ENCODE results near the gene JAK3. TPM values are rescaled to one million over a fixed set of nuclear protein-coding genes. Genes with fewer than 3 reads are reported as not detected.
"Not testable (repeated sequence)": the region's sequence is repeated elsewhere in the genome, so short reads cannot be mapped to it uniquely, and the experiment has no call there.

JAK3 gene
- total and polyA plus RNA-seq, 7 experiments from 2014 or later = 125 to 296 (median 169) TPM

DNA sequence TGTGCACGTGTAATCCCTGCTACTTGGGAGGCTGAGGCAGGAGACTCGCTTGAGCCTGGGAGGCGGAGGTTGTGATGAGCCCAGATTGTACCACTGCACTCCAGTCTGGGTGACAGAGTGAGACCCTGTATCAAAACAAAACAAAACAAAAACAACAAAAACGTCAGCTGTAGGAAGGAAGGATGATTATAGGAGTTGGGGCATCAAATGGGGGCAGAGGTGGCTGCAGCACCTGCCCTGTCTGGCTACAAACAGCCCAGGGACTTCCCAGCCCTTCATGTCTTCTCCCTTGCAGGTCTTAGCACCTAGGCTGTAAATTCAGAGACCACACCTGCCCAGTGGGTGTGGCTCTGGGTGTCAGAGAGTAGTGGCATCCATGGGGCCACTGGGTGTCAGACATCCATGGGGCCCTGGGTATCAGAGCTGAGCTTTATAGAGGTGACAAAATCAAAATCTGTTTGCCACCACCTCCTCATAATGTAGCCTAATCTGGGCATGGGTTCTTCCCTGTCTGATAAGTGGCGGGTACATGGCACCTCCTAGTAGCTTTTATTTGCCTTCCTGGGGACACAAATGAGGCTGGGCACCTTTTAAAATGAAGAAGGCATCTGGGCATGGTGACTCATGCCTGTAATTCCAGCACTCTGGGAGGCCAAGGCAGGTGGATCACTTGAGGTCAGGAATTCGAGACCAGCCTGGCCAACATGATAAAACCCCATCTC, 57.6 kb downstream of the JAK3 start:
- Mint-ChIP-seq H3K36me3 (peaks cover 3 to 16% (median 10%) of the 10 kb centered on the region in 5 donors), H3K9me3 (peaks cover 0 to 2% (median 0%) of the 10 kb centered on the region in 11 donors), H3K27me3 (peaks cover 0 to 16% (median 0%) of the 10 kb centered on the region in 5 donors), H3K4me3 (peak overlapping the region in 1 of 10 donors; percentile 14), H3K4me1 (peaks cover 16 to 58% (median 43%) of the 10 kb centered on the region in 7 donors), H3K27ac (peak overlapping the region; percentile 29 to 87 (median 80))
- Histone ChIP-seq H3K36me3 (ENCODE audit: control insufficient read depth in 2 of 3, insufficient read depth in 3 of 3, low read length in 3 of 3) (peaks cover 0 to 30% (median 0%) of the 10 kb centered on the region in 3 experiments), H3K27ac (ENCODE audit: low read depth, low read length) (no peak overlapping the region), H3K9me3 (ENCODE audit: control insufficient read depth in 2 of 3, low read length in 3 of 3) (no peaks in the 10 kb centered on the region), H3K4me3 (ENCODE audit: low read length) (no peak overlapping the region), H3K4me1 (ENCODE audit: control insufficient read depth in 2 of 2, insufficient read depth in 2 of 2, low read length in 2 of 2) (peaks cover 11 to 39% of the 10 kb centered on the region in 2 donors), H3K27me3 (ENCODE audit: control insufficient read depth in 2 of 2, insufficient read depth in 2 of 2, low read length in 2 of 2) (no peaks in the 10 kb centered on the region)
- DNase-seq = peak in 1 of 9 donors; percentile 19
- intact Hi-C loops (cut with micrococcal nuclease) = loop anchor here in 1 of 2 donors (10.0 kb wide), 1 partner anchor 145 kb away; the partner anchor contains the start of gene CCDC124
- POLR2A ChIA-PET = interaction anchor here (1.1 to 2.3 kb wide), 3 partner anchors 12 to 60 kb away, joined by 3 to 7 read pairs (median 3); no protein-coding TSS in a partner anchor
- ATAC-seq = peak; percentile 77
- CTCF ChIA-PET = interaction anchor here (1.0 to 1.4 kb wide), 2 partner anchors 58 to 65 kb away, joined by 3 to 4 read pairs; partner anchors contain the start of gene JAK3

DNA sequence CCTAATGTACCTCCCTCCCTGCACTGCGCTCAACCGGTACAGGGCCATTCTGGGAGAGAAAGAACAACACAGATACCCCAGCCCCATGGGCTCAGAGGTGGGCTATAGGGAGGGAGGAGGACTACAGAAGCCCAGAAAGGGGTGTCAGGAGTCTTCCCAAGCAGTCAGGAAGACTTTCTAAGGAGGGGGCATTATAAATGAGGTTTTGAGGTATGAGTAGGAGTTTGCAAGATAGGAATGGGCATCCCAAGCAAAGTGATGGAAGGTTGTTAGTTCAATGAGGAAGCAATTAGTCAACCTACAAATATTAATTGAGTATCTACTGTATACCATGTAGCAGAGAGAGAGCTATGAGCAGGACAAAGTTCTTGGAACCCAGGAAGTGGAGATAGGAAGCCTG, 59.1 kb downstream of the JAK3 start:
- ATAC-seq = no peak
- H3K9me3 Mint-ChIP-seq = peaks cover 0 to 2% (median 0%) of the 10 kb centered on the region in 11 donors
- H3K9me3 ChIP-seq (ENCODE audit: control insufficient read depth in 2 of 3, low read length in 3 of 3) = no peaks in the 10 kb centered on the region
- H3K27ac Mint-ChIP-seq = peak overlapping the region in 8 of 9 donors; percentile 36 to 87 (median 77)
- peaks cover 0 to 3% (median 0%) of the 10 kb centered on the region in 5 donors for H3K27me3 Mint-ChIP-seq
- H3K4me1 Mint-ChIP-seq = peaks cover 24 to 51% (median 39%) of the 10 kb centered on the region in 7 donors
- peaks cover 5 to 29% of the 10 kb centered on the region in 2 donors for H3K4me1 ChIP-seq (ENCODE audit: control insufficient read depth in 2 of 2, insufficient read depth in 2 of 2, low read length in 2 of 2)
- POLR2A ChIA-PET = interaction anchor here (0.9 to 1.0 kb wide), 2 partner anchors 59 to 60 kb away, joined by 3 read pairs; partner anchors contain the start of gene JAK3
- H3K27me3 ChIP-seq (ENCODE audit: control insufficient read depth in 2 of 2, insufficient read depth in 2 of 2, low read length in 2 of 2) = no peaks in the 10 kb centered on the region
- CTCF ChIA-PET = interaction anchor here (1.0 kb wide), 1 partner anchor 71 kb away, joined by 3 read pairs; the partner anchor contains the start of gene RPL18A
- H3K36me3 Mint-ChIP-seq = peaks cover 3 to 25% (median 16%) of the 10 kb centered on the region in 5 donors
- intact Hi-C loops (cut with micrococcal nuclease) = no loop called here
- H3K36me3 ChIP-seq (ENCODE audit: control insufficient read depth in 2 of 3, insufficient read depth in 3 of 3, low read length in 3 of 3) = peaks cover 0 to 43% (median 0%) of the 10 kb centered on the region in 3 experiments
- no peak overlapping the region for H3K4me3 Mint-ChIP-seq
- no peak overlapping the region for H3K27ac ChIP-seq (ENCODE audit: low read depth, low read length)
- DNase-seq = no peak
- H3K4me3 ChIP-seq (ENCODE audit: low read length) = no peak overlapping the region

DNA sequence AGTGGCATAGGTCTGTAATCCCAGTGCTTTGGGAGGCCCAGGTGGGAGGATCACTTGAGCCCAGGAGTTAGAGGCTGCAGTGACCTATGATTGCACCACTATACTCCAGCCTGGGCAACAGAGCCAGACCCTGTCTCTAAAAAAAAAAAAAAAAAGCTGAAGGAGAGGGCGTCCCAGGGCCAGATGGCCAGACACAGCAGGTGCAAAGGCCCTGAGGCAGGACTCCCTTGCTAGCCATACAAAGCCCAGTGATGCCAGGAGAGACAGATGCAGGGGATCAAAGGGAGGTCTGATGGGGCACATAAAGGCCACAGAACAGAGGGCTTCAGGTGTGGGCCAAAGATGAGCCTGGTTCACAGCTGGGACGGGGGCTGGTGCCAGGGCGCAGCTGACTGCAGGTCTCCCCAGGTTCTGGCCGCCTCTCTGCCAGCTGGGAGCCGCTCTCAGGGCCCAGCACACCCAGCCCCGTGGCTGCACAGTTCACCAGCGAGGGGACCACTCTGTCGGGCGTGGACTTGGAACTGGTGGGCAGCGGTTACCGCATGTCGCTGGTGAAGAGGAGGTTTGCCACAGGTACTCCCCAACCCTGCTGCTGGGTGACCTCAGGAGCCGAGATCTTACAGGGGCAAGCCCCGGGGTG, 60.4 kb downstream of the JAK3 start:
- ATAC-seq = no peak
- Histone ChIP-seq H3K27ac (ENCODE audit: low read depth, low read length) (no peak overlapping the region), H3K27me3 (ENCODE audit: control insufficient read depth in 2 of 2, insufficient read depth in 2 of 2, low read length in 2 of 2) (no peaks in the 10 kb centered on the region), H3K4me1 (ENCODE audit: control insufficient read depth in 2 of 2, insufficient read depth in 2 of 2, low read length in 2 of 2) (peaks cover 5 to 19% of the 10 kb centered on the region in 2 donors), H3K9me3 (ENCODE audit: control insufficient read depth in 2 of 3, low read length in 3 of 3) (no peaks in the 10 kb centered on the region), H3K36me3 (ENCODE audit: control insufficient read depth in 2 of 3, insufficient read depth in 3 of 3, low read length in 3 of 3) (peaks cover 0 to 53% (median 0%) of the 10 kb centered on the region in 3 experiments), H3K4me3 (ENCODE audit: low read length) (no peak overlapping the region)
- Mint-ChIP-seq H3K9me3 (peaks cover 0 to 2% (median 0%) of the 10 kb centered on the region in 11 donors), H3K4me1 (peaks cover 20 to 42% (median 35%) of the 10 kb centered on the region in 7 donors), H3K4me3 (no peak overlapping the region), H3K36me3 (peaks cover 5 to 32% (median 18%) of the 10 kb centered on the region in 5 donors), H3K27ac (peak overlapping the region in 2 of 9 donors; percentile 59 to 86), H3K27me3 (no peaks in the 10 kb centered on the region)
- intact Hi-C loops (cut with micrococcal nuclease) = no loop called here
- DNase-seq = no peak
- ChIA-PET POLR2A (interaction anchor here (0.5 to 0.6 kb wide), 2 partner anchors 62 to 133 kb away, joined by 3 to 4 read pairs; no protein-coding TSS in a partner anchor), CTCF (interaction anchor here (0.6 kb wide), 1 partner anchor 51 kb away, joined by 6 read pairs; no protein-coding TSS in a partner anchor)

DNA sequence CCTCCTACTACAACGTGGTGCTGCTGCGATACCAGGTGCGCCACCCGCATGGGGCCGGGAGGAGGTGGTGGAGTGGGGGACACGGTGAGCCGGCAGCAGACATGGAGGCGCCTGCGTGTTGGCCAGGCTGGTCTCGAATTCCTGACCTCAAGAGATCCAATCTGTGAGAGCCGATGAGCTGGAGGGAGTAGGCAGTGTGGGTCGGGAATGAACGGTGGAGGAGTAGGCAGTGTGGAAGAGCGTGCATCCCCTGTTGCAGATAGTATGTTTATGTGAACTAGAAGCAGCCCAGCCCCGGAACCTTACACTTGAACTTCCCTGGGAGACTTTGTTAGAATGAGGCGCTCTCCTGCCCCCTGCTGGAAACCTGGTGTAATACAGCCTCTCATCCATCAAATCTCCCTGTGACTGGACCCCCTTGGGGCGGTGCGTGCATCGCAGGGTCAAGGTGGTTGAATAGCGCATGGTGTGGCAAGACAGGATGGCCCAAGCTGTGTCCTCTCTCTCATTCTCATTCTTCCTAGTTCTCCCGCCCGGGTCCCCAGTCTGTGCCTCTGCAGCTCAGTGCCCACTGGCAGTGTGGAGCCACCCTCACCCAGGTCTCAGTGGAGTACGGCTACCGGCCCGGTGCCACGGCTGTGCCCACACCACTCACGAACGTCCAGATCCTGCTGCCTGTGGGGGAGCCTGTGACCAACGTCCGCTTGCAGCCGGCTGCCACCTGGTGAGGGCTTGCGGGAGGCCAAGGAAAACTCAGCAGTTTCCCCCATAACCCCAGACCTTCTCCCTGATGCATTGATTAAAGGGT, 63.4 kb downstream of the JAK3 start:
- intact Hi-C loops (cut with micrococcal nuclease) = loop anchor here (1.0 to 5.0 kb wide), 6 partner anchors 33 to 178 kb away; partner anchors contain the start of gene FCHO1 (in 1 of the 2)
- Histone ChIP-seq H3K36me3 (ENCODE audit: control insufficient read depth in 2 of 3, insufficient read depth in 3 of 3, low read length in 3 of 3) (peaks cover 0 to 70% (median 0%) of the 10 kb centered on the region in 3 experiments), H3K27me3 (ENCODE audit: control insufficient read depth in 2 of 2, insufficient read depth in 2 of 2, low read length in 2 of 2) (no peaks in the 10 kb centered on the region), H3K4me1 (ENCODE audit: control insufficient read depth in 2 of 2, insufficient read depth in 2 of 2, low read length in 2 of 2) (peaks cover 0 to 6% of the 10 kb centered on the region in 2 donors), H3K27ac (ENCODE audit: low read depth, low read length) (no peak overlapping the region), H3K9me3 (ENCODE audit: control insufficient read depth in 2 of 3, low read length in 3 of 3) (no peaks in the 10 kb centered on the region), H3K4me3 (ENCODE audit: low read length) (no peak overlapping the region)
- Mint-ChIP-seq H3K27ac (peak overlapping the region in 8 of 9 donors; percentile 13 to 94 (median 56)), H3K9me3 (peaks cover 0 to 2% (median 0%) of the 10 kb centered on the region in 11 donors), H3K4me3 (no peak overlapping the region), H3K27me3 (no peaks in the 10 kb centered on the region), H3K36me3 (peaks cover 8 to 34% (median 22%) of the 10 kb centered on the region in 5 donors), H3K4me1 (peaks cover 10 to 22% (median 18%) of the 10 kb centered on the region in 7 donors)
- CTCF ChIA-PET = interaction anchor here (0.7 to 4.3 kb wide), 10 partner anchors 11 to 146 kb away, joined by 3 to 33 read pairs (median 4); partner anchors contain the start of genes FCHO1 and MAP1S
- POLR2A ChIA-PET = interaction anchor here (1.6 kb wide), 2 partner anchors 63 to 75 kb away, joined by 3 to 6 read pairs; partner anchors contain the start of genes JAK3 and RPL18A
- ATAC-seq (peak; percentile 90), DNase-seq (peak; percentile 56 to 81 (median 73))

DNA sequence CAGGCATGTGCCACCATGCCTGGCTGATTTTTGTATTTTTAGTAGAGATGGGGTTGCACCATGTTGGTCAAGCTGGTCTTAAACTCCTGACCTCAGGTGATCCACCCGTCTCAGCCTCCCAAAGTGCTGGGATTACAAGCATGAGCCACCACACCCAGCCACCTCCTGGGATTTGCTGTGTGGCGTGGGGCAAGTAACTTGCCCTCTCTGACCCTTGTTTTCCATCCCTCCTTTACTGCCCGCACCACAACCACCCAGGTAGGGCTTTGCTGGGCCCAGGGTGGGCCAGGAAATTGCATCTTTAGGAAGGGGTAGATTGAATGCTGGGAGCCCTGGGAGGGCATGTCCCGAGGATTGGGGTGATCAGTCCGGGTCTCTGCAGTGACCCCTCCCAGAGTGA, 64.1 kb downstream of the JAK3 start:
- intact Hi-C loops (cut with micrococcal nuclease) = loop anchor here (1.0 to 5.0 kb wide), 6 partner anchors 32 to 177 kb away; partner anchors contain the start of gene FCHO1 (in 1 of the 2)
- not testable (repeated sequence) for ATAC-seq; DNase-seq; H3K27ac ChIP-seq (ENCODE audit: low read depth, low read length); H3K9me3 Mint-ChIP-seq; H3K9me3 ChIP-seq (ENCODE audit: control insufficient read depth in 2 of 3, low read length in 3 of 3); H3K4me1 ChIP-seq (ENCODE audit: control insufficient read depth in 2 of 2, insufficient read depth in 2 of 2, low read length in 2 of 2); H3K4me3 ChIP-seq (ENCODE audit: low read length); H3K27me3 ChIP-seq (ENCODE audit: control insufficient read depth in 2 of 2, insufficient read depth in 2 of 2, low read length in 2 of 2); H3K4me3 Mint-ChIP-seq; H3K27me3 Mint-ChIP-seq
- ChIA-PET POLR2A (interaction anchor here (1.6 kb wide), 2 partner anchors 64 to 76 kb away, joined by 3 to 6 read pairs; partner anchors contain the start of genes JAK3 and RPL18A), CTCF (interaction anchor here (0.6 to 4.3 kb wide), 10 partner anchors 10 to 147 kb away, joined by 3 to 33 read pairs (median 4); partner anchors contain the start of gene FCHO1)
- H3K4me1 Mint-ChIP-seq = peaks cover 10 to 19% (median 17%) of the 10 kb centered on the region in 7 donors
- peaks cover 7 to 30% (median 15%) of the 10 kb centered on the region in 5 donors for H3K36me3 Mint-ChIP-seq
- peaks cover 0 to 65% (median 0%) of the 10 kb centered on the region in 3 experiments for H3K36me3 ChIP-seq (ENCODE audit: control insufficient read depth in 2 of 3, insufficient read depth in 3 of 3, low read length in 3 of 3)
- H3K27ac Mint-ChIP-seq = peak overlapping the region in 1 of 9 donors; percentile 59
